GM18907 (cell line): Measurements from ENCODE around the gene CCDC3.

Experiments
- ATAC-seq: cut with Tn5 transposase; IDR thresholded peaks from one replicate; pipeline ENCODE4 v1.9.1; 2021; ENCODE audit warnings: mild to moderate bottlenecking, moderate library complexity; ENCODE audit not compliant: unreplicated experiment

CCDC3 gene

DNA sequence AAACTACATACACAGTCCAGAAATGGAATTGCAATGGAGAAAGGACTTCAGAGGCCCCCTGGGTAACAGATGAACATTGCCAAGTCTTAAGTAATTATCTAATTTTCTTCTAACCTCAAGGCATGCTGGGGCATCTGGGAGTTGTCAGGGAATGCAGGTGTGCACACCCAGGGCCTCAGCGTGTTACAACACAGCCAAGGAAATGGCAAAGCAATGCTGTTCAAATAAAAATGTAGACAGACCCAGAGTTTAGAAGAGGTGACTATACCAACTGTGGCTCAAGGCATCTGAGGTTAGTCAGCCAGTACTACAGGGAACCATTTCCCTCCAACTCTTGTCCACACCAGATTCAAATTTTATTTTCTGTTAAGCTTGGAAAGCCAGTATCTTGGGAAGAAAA, 73.6 kb downstream of the CCDC3 start:
- no peak for ATAC-seq

DNA sequence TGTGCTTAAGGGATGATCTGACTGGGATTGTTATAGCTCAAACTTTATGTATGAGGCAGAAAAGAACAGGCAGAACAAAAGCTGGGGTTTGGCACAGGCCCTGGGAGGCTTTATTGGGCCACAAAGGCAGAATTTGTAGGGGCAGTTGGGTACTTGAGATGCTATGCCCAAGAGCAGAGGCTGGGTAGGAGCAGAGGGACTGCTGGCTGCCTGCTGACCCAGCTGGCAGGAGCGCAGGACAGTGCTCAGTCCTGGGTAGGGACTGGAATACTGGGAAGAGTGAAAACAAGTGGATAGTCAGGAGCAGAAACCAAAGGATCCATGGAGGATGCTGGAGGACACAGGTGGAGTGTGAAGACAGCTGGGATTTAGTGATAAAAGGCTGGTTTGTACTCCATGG, 75.7 kb downstream of the CCDC3 start:
- no peak for ATAC-seq

DNA sequence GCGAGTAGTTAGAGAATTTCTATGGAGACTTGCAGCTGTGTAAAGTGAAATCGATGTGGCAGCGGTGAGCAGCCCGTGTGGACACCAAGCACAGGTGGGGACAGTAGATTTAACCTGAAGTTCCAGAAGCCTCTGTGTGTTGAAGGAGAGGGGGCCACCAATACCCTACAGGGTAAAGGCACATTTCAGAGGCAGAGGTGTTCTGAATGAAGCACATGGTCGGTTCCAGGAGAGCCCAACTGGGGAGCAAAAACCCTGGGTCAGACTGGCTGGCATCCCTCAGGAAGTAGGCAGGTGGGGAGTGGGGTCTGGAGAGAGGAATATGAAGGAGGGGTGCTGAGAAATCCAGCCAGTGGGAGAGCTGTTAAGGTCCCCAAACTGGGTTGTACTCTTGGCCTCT, 76.6 kb downstream of the CCDC3 start:
- no peak for ATAC-seq

DNA sequence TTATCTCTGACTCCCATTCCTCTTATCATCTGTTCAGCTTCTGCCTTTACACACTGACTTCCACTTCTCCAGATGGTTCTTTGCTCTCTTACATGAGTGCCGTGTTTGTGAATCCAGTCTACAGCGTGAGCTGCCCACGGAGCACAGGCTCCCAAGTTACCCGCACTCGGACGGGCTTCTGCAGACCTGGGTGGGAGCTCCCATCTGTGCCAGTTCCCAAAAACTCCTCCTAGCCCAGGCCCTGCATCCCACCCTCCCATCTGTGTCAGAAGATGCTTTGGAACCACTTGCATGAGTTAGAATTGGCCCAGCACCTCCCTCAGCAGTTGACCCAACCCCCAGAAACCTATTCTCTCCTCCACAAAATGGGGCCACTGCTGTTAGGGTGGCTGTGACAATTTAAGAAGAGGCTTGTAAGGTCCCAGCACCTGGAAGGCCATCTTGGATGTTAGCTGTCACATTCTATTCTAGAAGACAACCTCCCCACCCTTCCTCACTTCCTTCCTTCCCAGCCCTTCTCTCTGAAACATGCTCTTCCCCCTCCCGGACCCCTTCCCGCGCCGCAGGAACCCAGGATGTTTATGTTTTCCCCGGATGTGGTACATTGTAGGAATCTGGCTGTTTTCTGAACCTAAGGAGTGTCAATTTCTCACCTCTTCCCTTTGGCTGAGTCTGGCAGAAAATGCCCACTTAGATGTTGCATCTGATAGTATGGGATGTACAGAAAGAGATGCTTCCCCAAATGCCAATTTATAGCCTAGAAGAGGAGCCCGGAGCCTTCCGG, 79.2 kb downstream of the CCDC3 start:
- no peak for ATAC-seq

DNA sequence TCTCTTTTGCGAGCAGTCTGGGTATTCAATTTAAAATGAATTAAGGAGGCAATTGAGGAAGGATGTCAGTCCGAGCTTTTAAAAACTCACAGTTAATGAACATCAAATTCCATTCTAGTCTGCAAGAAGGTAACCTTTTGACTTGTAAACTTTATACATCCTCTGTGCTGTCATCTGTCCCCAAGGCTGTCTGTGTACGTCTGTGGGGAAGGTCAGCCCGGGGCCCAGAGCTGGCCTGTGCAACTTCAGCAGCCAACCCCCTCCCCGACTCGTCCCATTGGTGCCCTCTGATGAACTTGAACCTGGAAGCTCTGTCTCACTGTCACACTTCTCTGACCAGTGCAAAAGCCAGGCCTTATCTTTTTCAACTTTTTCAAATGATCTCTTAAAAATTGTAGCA, 80.3 kb downstream of the CCDC3 start:
- no peak for ATAC-seq

DNA sequence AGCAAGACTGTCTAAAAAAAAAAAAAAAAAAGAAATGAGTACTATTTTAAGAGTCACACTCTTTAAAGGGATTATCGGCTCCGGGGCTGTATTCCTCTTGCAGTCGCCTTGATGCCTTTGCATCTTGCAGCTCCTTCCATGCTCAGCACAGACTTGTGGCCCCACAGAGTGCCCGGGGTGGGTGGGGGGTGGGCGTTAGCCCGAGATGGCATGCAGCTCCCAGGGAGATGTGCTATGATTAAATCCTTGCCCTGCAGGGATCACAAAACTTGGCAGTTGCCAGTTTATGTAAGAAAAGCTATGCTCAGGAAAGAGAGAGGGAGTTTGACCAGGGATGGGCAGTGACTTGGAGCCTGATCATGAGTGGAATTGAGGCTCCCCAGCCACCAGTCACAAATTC, 81.9 kb downstream of the CCDC3 start:
- no peak for ATAC-seq

DNA sequence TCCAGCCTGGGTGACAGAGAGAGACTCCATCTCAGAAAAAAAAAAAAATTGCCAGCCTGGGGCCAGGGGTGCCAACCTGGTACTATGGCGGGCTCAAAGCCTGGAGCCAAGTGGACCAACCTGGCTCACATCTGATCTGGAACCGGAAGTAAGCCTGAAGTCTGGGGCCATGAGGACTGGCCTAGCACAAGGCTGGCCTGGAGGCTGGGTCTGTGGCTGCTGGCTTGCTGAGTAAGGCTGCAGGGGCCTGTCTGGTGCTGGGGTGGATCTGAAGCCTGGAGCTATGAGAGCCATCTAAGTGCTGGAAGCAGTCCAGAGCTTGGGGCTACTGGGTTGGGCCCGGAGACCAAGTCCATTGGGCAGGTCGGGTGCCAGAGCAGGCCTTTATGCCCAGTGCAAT, 84.9 kb downstream of the CCDC3 start:
- no peak for ATAC-seq

DNA sequence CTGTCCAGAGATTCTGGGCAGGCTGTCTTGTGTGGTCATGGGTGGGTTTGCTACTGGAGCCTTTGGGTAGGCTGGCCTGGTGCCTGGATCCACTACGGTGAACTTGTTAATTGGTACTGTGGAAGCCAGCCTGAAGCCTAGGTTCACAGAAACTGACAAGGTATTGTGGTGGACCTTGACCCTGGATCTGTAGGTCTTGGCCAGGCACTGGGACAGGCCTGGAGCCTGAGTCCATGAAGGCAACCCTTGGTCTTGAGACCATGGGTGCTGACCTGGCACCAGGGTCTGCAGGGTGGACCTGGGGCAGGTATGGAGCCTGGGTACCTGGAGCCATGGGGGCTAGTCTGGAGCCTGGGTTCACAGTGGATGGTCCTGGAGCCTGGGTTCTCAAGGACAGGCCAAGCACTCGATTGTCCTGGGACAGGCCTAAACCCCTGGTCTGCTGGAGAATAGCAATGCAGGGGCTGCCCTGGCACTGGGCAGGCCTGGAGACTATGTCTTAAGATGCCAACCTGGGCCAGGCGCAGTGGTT, 85.8 kb downstream of the CCDC3 start:
- no peak for ATAC-seq

DNA sequence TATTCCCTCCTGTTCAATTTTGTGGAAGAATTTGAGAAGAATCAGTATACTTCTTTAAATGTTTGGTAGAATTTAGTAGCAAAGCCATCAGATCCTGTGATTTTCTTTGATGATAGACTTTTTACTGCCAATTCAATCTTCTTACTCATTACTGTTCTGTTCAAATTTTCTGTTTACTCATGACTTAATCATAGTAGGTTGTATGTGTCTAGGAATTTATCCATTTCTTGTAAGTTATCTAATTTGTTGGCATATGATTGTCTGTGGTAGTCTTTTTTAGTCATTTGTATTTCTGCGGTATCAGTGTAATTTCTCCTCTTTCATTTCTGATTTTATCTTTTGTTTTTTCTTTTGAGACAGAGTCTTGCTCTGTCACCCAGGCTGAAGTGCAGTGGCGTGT, 87.4 kb downstream of the CCDC3 start:
- ATAC-seq, result no peak

DNA sequence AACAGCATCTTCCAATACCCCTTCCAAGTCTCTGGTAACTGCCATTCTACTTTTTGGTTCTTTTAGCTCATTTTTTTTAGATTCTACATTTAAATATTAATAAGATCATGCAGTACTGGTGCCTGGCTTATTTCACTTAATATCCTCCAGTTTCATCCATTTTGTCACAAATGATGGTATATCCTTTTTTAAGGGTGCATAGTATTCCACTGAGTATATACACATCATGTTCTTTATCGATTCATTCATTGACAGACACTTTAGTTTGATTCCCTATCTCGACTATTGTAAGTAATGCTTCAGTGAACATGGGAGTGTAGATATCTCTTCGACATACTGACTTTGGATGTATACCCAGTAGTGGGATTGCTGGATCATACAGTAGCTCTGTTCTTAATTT, 89.7 kb downstream of the CCDC3 start:
- no peak for ATAC-seq

DNA sequence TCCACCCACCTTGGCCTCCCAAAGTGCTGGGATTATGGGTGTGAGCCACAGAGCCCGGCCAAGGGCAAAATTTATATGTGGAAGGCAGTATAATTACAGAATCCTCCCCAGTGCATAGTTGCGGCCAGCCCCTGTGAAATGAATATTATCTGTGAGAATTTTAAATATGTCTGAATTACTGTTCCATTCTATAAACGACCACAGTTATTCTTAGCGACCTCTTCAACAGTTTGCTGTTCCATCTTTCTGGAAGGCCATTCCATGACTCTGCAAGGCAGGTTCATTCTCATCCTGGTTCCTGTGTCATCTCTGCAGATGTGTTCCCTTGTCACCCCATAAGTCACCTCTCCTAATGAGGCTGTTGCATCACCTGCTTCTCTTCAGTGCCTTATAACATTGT, 90.7 kb downstream of the CCDC3 start:
- ATAC-seq, result no peak

DNA sequence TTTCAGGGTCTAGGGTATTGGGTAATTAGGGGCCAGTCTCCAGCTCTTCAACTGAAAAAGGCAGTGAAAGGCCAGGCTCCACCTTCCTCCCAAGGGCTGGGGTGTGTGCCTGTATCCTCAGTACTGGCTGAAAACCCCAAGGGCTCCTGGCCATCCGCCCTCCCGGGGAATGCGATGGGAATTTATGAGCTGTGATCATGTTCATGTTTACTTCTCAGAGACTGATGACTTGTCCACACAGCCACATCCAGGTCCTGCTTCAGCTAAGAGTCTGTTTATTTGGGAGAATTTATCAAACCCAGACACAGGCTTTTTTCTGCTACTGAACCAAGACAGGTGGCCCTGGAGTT, 91.7 kb downstream of the CCDC3 start:
- ATAC-seq, result no peak

DNA sequence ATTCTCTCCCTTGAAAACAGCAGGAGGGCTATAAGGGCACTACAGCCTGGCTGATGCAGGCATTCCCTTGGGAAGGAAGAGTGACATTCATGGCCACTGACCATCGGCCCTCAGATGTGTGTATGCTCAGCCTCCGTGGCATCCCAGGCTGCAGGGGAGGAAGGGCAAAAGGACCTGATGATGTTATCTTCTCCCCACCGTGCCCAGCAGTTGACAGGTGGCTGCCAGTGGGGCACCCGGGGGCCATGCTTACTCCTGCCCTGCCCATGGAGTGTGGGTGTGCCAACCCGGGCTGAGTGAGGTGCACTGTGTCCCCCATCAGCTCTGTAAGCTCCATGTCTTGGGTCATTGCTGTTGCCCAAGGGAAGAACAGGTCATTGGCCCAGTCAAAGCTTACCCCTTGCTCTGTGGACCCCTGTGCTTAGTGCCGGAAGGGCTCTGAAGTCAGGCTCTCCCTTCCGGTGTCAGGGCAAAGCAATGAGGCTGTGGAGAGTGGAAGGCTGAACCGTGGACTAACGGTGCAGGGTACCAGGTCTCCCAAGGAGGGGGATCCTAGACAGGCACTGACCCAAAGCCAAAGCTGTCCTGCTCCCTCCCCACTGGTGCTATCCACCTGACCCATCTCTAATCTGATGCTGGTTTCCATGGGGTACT, 92.2 kb downstream of the CCDC3 start:
- no peak for ATAC-seq

DNA sequence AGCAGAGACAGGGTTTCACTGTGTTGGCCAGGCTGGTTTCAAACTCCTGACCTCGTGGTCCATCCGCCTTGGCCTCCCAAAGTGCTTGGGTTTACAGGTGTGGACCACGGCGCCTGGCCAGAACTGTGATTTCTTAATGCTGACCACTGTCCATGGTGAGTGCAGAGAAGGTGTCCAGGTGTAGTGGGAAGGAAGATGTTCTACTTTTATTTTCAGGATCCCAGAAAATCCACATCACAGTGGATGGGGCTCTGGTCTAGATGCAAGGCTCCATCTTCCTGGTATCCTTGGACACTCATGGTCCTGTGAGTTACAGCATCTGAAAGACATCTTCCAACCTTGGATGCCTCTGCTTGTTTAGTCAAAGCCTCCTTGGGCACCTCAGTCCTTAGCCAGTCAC, 92.7 kb downstream of the CCDC3 start:
- no peak for ATAC-seq

DNA sequence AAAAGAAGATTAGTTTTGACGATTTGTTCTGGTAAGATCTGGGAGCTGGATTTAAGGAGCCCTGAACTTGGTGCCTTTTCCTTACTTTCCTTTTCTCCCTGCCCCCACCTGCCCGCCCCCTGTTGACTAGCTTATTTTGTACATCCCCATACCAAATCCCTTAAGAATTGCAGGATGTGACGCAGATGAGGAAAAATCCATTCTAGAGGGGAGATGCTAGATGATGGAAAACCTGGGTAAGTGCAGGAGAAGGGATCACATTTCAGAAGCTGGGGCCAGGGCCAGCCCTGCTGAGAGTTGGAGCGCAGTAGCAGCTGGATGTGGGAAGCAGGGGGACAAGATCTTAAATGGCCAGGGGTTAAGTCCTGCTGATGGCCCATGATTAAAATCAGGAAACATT, 93.9 kb downstream of the CCDC3 start:
- ATAC-seq, result no peak

DNA sequence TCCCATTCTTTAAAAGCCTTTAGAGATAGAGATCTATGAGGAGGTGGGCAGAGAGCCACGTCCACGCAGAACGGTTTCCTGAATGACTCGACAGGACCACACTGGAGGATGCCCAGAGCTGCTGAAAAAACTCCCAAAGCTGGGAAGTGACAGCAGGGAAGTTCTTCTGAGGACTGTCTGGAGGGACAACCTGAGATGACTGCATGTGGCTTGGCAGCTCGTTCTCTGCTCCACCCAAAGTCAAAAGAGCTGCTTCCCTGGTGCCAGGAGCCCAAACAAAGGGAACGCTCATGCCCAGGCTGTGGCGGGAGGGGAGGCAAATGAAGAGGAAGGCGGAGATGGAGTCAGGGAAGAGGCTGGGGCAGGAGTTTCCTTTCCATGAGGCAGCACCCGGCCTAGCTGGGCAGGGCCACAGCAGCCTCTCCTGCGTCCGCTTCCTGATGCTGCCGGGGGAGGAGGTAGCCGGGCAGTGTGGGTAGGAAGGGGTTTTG, 95.4 kb downstream of the CCDC3 start:
- ATAC-seq, result no peak

DNA sequence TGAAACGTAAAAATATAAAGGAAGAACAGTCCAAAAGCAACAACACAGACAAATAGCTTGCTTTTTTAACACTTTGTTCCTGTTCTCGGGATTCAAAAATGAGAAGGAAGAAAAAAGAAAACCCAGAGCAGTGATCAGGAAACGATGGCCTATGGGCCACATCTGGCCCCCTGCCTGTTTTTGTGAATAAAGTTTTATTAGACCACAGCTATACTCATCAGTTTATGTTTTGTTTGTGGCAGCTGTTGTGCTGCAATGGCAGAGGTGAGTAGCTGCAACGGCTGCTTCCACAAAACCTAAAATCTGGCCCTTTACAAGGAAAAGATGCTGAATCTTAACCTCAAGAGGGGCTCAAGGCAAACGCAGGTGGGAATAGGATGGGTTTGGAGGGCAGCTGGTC, 96.4 kb downstream of the CCDC3 start:
- no peak for ATAC-seq

DNA sequence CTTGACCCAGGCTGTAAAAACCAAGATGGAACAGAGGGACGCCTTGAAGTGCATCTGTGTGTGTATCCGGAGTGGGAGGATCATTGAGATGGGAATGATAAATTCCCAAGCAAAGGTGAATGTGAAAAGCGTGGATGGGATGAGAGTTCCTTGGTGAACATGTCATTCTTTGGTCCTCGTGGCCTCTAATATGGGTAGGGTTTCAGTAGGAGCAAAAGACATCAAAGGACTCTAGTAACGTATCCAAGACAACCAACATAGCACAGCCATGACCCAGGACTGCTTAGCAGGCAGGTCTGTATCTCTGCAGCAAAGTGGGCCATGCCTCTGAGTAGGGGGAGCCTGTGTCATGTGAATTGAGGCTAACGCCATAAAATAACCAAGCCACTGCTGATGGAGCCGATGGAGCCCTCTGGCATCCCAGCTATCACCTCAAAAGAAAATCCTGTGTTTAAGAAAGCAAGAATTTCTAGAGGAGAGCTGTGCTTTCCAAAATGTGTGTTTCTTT, 98.6 kb downstream of the CCDC3 start:
- no peak for ATAC-seq

DNA sequence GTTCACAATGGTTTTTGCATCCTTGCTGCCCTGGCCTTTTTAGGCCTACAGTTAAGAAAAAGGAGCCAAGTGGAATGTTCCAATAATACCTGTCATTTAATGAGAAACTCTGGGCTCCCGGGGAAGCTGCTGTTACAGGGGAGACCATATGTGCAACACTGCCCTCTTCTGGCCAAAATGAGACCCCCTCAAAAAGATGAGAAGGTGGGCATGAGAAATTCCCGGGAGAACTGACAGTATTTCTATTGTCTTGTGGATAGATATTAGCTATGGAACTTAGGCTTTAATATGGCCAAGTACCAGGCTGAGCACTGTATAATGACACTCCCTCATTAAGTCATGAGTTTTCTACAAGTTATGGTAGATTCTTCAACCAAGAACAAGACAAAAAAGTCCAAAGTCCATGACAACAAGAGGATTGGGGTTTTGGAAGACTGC, 99.4 kb downstream of the CCDC3 start:
- ATAC-seq, result no peak

DNA sequence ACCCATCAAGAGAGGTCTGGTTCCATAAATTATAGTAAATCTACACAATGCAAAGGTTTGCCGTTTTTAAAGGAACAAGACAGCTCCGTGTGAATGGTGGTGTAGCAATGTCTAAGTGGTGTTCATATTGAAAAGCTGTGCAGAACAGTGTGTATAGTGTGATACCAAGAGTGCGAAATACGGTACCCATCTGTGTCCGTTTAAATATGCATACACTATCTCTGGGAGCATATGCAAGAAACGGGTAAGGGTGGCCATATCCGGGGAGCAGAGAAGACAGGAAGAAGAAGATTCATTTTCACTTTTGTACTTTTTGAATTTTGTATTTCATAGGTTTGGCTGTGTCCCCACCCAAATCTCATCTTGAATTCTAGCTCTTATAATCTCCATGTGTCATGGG, 102.0 kb downstream of the CCDC3 start:
- no peak for ATAC-seq

DNA sequence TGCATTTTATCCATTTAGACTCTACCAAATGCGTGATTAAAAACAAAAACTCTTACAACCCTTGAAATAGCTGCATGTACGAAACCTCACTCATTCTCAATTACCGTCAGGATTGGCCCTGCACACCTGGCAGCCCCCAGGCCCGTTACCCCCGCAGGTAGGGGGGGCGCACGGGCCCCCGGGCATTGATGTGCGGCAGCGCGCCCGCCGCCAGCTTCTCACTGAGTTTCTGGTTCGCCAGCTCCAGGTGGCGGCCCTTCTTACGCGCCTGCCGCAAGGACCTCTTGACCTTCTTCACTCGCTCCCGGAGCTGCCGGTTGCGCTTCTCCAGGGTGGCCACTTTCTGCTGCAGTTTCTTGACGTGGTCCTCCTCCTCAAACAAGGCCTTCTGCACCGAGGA, 103.2 kb downstream of the CCDC3 start:
- no peak for ATAC-seq

DNA sequence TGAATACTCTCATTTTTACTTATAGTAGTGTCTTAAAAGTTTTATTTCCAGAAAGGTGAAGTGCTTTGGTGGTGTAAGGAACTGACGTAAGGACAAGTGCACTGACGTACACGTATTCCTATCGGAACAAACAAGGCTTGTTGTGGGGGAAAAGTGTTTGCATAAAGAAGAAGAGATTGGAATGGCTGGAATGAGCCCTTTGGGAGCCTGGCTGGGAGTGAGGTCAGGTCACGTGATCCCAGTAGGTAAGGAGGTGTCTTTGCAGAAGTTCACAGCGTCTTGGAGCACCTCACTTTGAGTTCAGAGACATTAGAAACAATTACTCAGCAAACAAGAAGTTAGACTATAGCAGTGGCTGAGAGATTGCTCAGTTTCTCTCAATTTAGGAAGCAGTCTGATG, 104.2 kb downstream of the CCDC3 start:
- no peak for ATAC-seq
